GM18868 (cell line): ENCODE measurements around the gene FHDC1.

Source experiments
- ATAC-seq: cut with Tn5 transposase; IDR thresholded peaks from one replicate; pipeline ENCODE4 v1.9.1; 2021; ENCODE audit warnings: mild to moderate bottlenecking, moderate library complexity; ENCODE audit not compliant: unreplicated experiment

The FHDC1 gene

DNA sequence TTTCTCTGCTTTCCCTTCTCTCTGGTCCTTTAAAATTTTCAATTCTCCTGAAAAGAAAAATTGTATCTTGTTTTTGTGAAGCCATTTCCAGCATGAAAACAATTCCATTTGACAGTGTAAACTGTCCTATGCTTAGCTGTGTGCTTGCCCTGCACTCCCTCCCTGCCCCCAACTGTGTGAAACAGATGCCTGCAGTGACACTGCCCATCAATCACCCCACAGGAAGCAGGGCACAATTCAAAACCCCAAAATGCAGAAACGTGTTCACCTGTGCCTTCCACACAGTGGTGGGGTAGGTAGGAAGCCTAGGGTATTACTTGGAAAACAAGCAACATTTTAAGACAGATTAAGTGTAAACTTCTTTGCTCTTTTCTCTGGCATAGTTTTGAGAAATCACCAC is 6.2 kb upstream of the FHDC1 start:
- no peak for ATAC-seq

DNA sequence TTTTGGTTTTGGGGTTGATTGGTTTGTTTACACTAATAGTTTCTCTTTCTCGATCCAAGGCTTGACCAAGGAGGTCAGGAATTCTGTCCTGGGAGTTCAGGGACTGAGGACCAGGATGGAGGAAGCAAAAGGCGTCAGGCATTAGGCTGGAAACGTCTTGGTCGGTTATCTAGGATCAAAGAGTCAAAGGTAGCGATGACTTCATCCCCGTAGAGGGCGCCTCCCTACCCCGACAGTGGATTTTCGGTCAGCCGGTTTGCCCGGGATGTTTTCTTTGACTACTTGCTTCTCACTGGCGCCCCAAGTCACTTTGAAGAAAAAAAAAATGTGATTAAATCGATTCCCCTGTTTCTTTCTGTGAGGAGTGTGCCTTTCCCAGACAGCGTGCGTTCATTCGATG is 980 bp upstream of the FHDC1 start:
- no peak for ATAC-seq

DNA sequence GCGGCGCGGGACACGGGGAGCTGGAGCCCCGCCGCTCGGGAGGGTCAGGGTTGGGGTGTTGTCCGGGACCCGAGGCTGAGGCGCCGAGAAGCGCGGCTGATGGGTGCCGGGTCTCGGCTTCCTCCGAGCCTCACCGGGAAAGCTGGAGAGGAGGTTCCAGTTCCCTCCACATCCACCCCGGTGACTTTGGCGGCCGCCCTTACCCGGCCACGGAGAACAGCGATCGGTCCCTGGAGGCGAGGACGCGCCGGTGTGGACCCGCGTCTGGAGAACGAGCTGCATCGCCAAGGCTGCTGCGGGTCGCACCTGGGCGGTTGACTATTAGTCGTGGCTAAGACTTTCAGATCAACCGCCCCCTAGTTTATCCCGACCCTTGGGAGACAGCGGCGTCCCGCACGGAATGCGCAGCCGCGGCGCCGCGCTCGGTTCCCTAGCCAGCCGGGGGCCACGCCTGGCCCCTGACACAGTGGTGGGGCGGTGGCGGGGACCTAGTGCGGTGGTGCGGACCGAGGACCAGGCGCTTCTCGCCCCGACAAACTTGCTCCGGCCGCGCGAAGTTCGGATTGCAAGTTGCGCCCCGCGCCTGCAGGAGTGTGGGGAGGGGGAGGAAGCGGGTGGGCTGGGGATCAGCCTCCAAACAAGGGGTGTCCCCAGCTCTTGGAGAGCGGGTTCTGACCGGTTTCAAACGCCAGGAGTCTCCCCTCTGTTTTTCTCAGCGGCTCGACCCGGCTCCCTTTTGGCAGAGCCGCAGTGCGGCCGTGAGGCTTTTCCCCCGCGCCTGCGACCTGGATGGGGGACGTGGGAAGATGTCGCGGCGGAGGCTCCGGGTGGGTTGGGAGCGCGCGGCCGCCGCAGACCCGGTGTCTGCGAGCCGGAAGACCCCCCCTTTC is 568 bp downstream of the FHDC1 start:
- ATAC-seq = no peak

DNA sequence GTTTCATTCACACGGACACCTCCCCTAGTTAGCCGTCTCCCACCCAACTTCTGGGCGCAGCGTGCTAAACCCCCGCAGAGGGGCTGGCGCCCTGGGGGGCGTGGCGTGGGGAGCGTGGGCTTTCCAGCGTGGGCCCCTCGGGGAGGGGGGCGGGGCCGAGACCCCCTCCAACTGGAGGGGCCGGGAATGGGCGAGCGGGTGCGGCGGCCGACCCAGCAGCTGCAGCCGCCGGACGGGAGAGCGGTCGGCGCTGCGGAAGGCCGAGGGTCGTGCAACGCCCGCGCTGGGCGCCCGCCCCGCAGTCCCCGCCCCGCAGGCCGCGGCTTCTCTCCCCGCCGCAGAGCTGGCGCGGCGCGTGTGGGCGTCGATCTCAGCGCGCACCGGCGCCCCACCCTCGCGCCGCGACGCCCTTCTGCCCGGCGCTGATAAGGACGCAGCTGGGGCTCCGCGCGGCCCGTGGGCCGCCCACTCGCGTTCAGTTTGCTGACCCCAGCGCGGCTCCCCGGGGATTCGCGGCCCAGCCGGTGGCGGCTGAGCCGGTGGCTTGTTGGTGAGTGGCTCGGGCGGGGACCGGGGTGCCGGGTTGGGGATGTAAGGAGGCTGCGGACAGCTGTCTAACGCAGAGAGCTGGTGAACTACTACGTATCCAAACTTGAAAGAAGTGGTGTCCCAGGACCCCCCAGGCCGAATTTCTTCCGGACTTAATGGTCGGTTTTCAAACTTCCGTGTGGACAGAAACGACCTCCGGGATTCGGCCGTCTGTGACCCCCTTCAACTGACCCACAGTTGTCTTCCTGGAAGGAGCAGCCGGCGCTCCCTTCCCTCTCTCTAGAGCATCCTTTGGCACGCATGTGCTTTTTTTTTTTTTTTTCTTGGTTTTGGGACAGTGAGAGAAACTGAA is 1.5 kb downstream of the FHDC1 start:
- peak; percentile 32 for ATAC-seq

DNA sequence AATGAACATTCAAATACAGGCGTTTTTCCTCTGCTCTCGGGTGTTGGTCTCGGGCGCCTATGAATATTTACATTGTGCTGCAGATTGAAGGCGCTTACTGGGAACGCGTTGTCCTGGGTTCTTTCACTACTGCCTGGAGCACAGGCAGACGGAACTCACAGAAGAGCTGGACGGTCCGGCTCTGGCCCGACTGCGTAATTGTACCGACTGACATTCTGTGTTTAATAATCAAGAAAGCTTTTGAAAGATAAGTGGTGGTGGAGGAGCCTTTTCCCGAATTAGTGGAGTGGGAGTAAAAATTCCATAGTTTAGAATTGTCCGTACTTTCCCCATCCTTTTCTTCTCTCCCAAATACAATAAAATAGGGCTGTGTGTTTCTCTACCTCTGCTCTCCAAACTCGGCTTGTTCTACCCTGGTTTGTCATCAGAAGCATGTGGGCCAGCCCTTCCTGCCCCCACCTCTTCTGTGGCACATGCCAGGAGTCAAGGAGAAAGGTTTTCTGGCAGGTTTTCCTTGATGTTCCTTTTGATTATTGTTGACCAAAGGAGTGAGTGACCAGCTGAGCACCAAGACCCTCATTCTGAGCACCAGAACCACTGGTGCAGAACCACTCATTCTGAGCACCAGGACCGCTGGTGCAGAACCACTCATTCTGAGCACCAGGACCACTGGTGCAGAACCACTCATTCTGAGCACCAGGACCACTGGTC is 2.3 kb downstream of the FHDC1 start:
- ATAC-seq = no peak

DNA sequence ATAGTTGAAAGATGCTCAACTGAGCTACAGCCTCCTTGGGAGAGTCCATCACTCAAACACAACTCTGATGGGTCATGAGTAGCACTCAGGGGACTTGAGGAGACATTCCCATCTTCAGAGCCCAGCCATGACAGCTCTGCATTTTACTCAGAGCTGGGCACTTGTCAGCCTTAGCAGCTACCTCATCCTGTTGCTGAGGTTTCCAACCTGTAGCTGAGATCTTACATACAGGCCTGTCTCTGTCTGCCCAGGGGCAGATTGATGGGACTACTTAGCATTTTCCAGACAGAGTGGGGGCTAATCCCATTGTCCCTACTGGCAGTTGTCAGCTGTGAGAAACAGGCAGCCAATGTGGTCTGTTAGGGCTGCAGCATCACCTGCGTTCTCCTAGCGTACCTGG is 3.5 kb downstream of the FHDC1 start:
- no peak for ATAC-seq

DNA sequence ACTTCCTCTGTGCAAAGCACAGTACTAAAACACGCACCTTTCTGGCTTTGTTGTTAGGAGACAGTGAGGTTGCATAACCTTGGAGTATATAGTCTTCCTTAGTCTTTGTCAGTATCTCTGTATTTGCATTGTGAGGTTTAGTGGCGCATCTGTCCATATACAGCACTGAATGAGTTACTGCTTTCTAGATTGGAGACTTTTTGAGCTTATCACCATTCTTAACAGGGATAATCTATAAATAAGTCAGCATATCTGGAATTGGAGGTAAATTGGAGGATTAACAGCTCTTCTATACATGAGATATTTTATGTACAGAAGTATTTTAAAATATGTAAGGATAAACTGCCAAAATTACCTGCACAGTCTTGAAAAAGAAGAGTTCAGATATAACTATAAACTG is 4.3 kb downstream of the FHDC1 start:
- no peak for ATAC-seq

DNA sequence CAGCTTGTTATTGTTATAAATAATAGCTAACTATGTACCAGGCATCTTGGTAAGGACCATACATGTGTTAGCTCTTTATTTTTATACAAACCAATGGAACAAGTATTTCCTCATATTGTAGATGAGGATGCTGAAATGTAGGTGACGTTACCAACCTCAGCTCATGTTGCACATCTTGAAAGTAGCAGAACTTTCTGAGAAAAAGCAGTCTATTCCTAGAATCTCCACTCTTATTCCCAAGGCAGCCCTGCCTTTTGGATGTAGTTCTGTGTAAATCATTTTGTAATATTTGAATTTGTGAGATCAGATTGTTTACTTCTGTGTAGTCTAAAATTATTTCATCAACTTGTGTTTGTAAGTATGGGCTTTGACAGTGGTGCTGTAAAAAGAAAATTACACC is 5.3 kb downstream of the FHDC1 start:
- no peak for ATAC-seq

DNA sequence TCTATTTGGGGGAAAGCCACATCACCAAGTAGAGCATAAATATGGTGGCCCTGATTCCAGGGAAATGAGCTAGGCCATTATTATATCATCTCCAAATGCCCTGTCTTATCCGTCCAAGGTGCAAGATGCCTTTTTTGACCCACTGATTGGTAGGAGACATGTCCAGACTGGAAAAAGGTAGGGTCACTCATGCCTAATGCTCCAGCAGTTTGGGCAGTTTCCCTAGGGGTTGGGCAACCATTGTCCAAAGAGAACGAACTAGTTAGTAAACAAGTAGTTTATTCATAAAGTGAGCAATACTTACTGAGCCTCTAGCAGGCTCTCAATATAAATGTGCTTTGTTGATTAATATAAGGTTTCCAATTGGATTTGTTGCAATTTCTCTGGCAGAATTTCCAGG is 6.2 kb downstream of the FHDC1 start:
- no peak for ATAC-seq

DNA sequence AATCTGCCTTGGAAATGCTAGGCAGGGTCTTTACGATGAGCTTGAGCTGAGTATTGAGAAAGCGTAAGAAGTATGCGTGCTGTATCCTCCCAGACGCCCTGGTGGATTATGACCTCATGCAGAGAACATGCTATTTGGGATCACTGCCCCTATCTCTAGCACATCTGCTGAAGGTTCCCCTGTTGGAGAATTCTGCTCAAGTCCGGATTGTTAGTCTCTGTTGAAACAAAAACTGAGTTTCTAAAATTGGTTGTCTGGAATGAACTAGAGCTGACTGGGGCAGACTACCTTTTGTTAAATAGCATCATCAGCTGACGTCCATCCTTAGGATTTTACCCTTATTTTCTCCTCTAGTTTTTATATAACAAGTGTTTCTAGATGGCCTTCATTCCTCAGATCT is 7.5 kb downstream of the FHDC1 start:
- ATAC-seq = no peak

DNA sequence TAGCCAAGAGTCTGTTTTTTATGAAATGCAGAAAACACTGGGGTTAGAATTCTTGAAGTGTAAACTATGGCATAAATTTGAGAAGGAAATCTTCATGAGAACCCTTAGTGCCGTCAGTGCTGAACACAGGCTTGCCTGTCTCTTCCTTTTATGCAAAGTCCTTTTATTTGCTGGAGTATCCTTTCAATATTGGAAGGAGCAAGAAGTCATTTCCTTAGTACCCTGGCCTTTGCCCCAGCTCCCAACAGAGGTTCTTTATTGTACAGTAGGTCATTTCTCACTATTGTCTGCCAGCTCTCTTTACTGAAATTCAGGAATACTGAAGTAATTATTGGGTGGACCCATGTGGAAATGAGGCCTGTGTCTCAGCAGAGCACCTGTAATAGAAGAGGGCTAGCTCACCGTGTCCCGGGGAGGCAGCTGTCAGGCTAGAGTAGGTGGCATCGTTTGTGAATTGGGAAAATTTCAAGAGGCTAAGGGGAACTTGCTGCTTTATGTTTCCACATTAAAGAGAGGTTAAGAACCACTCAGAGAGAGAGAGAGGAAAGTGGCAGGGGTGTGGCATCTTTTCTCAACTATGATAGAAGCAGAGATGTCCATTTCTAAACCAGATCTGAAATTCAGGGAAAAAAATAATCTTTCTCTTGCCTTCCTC is 8.7 kb downstream of the FHDC1 start:
- ATAC-seq = no peak

DNA sequence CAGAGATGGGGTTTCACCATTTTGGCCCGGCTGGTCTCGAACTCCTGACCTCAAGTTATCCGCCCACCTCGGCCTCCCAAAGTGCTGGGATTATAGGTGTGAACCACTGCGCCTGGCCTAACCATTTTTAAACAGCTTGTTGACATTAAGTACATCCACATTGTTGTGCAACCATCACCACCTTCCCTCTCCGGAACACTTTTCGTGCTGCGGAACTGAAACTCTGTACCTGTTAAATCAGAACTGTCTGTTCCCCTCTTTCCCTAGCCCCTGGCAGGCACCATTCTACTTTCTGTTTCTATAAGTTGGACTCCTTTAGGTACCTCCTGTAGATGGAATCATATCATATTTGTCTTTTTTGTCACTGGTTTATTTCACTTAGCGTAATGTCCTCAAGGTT is 9.5 kb downstream of the FHDC1 start:
- no peak for ATAC-seq

DNA sequence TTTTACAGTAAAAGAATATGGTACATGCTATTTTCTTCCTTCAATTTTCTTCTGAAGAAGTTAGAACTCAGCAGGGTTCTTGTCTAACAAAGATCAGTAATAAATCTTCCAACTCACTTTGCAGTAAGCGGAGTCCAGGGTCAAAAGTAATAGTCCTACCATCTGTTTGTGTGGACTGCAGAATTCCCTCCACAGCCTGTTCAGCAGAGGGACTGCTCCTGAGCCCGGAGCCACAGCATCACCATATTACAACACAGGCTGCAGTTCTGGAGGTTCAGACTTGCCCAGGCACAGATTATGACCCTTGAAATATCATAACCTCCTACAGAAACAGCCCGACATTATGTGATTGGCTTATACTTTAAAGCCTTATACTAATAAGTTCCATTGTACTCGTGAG is 10.3 kb downstream of the FHDC1 start:
- ATAC-seq = no peak

DNA sequence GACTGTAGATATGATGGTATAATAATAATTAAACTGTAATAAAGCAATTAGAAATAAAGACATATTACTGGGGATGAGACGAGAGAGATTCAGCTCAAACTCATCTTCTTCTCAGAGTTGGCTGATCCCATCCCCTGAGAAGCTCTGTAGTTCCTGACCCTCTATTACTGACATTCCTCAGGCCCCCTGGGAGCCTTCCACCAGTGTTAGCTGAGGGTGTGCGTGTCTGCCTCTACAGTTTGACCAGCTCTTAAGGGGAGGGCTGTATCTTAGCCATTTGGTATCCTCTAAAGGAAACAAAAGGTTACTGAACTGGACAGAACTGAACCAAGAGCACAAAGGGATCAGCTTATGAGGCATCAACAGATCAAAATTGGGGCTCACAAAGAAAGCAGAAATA is 11.2 kb downstream of the FHDC1 start:
- no peak for ATAC-seq

DNA sequence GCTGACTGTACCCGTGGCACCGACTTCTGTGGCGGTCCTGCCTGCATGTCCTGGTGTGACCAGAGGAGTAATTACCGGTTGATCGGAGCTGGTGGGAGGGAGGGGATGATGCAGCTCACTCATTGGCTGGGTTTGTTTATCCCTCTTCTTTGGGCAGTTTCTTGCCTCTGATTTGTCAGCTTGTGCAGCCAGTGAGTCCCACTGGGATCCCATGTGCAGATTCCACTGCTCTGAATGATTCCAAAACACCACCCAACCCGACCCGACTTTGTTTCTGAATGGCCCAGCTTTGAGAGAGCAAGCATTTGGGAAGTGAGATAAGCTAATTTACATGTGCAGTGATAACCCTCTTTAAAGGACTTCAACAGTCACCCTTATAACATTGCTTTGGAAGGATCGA is 13.8 kb downstream of the FHDC1 start:
- no peak for ATAC-seq

DNA sequence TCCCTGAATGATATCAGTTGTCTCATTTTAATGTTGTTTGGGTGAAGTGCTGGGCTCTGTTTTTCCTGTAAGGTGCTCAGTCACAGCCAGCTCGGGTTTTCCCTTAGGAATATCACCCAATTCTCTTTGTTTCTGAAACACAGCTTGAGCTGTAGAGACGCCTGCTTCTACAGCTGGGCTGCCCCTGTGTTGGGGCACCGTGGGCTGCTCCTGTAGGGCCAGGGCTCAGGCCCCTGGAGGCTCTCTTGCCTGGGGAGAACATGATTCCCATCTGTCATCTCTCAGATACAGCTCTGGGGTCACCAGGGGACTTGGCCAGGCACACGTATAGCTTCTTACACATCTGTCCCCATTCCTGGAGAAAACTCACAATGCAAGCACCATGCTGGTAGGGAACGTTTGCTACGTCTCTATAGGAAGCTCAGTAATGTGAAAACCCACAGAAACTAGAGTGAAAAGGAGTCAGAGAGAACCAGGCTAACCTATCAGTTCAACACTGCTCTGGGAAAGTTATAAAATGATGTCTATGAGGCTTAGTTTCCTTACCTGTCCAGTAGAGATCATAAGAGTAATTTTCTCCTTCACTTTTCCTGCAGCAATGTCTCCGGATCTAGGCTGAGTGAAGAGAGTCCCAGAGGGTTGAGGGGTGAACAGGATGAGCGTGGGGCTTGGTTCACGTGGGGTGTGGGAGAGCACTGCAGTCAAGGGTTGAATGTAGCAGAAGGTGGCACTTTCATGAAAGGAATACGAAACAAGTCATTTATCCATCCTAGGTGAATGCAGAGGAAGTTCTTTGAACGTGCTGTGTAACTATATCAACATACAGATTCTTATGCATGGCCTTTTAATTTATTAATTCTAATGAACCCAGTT is 14.5 kb downstream of the FHDC1 start:
- no peak for ATAC-seq

DNA sequence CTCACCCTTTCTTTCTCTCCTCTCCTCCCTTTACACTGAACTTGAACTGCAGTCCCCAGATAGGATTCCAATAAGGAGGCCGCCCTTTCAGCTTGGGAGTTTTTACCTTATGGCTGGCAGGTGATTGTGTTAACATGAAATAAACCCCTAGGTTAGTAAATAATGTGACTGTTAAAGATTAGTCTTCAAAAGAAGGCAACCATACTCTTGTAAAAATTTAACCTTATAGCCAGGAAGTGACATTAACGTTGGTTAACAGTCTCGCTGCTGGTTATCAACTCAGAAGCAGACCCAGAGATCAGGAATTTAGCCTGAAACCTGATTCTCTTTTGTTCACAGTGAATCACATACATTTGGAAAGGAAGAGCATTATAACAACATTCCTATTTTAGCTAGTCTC is 15.2 kb downstream of the FHDC1 start:
- no peak for ATAC-seq

DNA sequence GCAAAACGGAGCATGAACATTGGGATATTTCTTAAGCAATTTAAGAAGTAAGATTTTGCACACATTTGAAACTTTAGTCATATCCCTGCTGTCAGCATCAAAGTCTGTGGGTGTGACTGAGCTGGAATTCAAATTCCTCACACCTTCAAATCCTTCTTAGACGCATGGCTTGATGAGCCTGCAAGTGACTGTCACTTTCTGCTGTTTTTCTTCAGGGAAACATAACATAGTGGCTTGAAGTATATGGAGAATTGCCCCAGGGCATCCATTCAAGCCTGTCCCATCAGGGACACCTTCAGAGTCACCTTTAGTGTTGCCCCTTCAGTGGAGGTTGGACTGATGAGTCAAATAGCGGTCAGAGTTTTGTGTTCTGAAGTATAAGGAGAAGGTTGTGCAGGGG is 17.4 kb downstream of the FHDC1 start:
- ATAC-seq = no peak

DNA sequence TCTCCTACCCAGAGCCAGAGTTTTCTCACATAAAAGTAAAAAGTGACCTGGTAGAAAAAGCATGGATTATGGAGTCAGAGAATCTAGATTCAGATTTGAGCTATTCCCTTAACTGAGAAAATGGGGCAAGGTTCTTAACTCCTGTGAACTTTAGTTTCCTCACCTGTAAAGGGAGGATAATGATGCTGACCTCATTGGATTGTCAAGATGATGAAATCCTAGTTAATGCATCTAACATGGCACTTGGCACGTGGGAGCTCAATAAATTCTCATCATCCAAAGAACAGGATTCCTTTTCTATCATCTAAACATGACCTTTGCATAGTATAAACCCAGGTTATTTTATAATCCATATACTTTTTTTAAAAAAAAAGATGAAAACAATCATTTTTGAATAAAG is 18.6 kb downstream of the FHDC1 start:
- no peak for ATAC-seq

DNA sequence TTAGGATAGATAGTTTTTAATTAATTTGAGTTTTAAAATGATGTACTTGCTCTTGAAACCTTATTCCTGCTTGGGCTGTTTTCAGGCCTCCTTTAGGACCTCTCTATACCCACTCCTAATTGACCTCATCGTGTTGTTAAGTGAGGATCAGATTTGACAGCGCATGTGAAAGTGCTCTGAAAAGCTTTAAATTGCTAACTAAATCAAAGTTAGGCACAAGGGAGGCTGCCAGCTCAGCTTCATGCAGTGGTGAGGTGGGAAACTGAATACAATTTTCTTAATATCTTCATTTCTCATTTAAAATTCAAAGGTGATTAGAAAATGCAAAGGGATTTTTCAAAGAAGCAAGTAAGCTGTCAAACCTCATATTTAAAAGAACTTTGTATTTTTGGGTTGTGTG is 20.0 kb downstream of the FHDC1 start:
- ATAC-seq = no peak
